ENCODE measurements around the gene GABPA. TPM values are rescaled to one million over a fixed set of nuclear protein-coding genes. Genes with fewer than 3 reads are reported as not detected.
"Not testable (repeated sequence)": the region's sequence is repeated elsewhere in the genome, so short reads cannot be mapped to it uniquely, and the experiment has no call there.

Gene GABPA
- total RNA-seq, result 10 to 100 TPM; 11.3 to 24.8 (median 21.7) TPM

DNA sequence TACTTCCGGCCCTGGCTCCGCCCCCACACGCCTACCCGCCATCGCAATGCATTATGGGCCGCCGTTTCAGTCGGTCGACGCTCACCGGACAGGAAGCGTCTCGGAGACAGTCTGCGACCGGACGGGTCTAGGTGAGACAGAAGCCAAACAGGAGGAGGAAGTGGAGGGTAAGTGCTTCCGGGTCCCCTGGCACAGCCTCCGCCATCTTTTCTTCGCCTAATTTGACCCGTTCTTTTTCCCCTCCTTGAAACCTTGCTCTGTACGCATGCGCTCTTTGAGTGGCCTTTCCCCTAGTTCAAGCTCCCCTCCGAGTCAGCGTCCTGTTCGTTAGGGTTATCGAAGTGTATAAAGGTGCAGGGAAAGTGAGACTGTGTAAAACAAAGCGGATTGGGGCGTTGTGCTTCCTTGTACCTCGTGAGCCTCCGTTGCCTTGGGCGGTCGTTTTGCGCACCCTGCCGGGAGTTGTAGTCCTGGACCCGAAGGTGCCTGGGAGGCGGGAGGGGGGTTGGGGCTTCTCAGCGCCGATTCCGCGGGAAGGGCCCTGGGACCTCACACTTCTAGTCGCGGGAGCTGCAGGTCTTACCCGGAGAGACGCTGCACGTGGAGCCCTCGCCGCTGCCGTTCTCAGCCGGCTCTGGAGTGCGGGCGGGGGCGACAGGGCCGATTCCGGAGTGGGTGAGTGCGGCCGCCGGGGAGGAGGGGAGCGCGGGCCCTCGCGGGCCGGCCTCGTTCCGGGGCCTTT, at the start of gene GABPA, which contains the start of gene ATP5PF:
GABPA (plus strand) TSS at position 69 of the 742 bp plus-strand sequence. CDS start 6,627 bp downstream, outside the sequence.
ATP5PF (minus strand) TSS at position 1 of the 742 bp plus-strand sequence. CDS start 5,110 bp downstream, outside the sequence.
- TF ChIP-seq POLR2A (IDR thresholded peaks at IDR 0.05), result peak; percentile 16 to 44
- TF ChIP-seq, protein P1, sequence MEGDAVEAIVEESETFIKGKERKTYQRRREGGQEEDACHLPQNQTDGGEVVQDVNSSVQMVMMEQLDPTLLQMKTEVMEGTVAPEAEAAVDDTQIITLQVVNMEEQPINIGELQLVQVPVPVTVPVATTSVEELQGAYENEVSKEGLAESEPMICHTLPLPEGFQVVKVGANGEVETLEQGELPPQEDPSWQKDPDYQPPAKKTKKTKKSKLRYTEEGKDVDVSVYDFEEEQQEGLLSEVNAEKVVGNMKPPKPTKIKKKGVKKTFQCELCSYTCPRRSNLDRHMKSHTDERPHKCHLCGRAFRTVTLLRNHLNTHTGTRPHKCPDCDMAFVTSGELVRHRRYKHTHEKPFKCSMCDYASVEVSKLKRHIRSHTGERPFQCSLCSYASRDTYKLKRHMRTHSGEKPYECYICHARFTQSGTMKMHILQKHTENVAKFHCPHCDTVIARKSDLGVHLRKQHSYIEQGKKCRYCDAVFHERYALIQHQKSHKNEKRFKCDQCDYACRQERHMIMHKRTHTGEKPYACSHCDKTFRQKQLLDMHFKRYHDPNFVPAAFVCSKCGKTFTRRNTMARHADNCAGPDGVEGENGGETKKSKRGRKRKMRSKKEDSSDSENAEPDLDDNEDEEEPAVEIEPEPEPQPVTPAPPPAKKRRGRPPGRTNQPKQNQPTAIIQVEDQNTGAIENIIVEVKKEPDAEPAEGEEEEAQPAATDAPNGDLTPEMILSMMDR (IDR thresholded peaks at IDR 0.05), result peak in 2 of 6 experiments; percentile 20 to 37
- peak; percentile 97 to 99 (median 98) for DNase-seq
- peaks cover 0 to 40% (median 3%) of the 10 kb centered on the region in 4 donors for H3K4me1 ChIP-seq
- H3K9me3 ChIP-seq, result no peaks in the 10 kb centered on the region
- H3K36me3 ChIP-seq, result peaks cover 0 to 3% (median 0%) of the 10 kb centered on the region in 3 donors
- H3K4me3 ChIP-seq, result peak within 1 kb of the TSS; percentile 88 to 97 (median 94)
- H3K27me3 ChIP-seq, result no peaks in the 10 kb centered on the region
- peak within 1 kb of the TSS; percentile 96 to 99 (median 98) for H3K27ac ChIP-seq

GRCh38 chr21:25687787-25688186, 47.0 kb upstream of the GABPA start:
- Histone ChIP-seq H3K27me3 (no peaks in the 10 kb centered on the region), H3K36me3 (no peaks in the 10 kb centered on the region), H3K4me3 (no peak overlapping the region), H3K27ac (peak overlapping the region in 1 of 4 donors; percentile 14), H3K9me3 (no peaks in the 10 kb centered on the region), H3K4me1 (no peaks in the 10 kb centered on the region)
- DNase-seq, result no peak
- no peak for TF ChIP-seq POLR2A (IDR thresholded peaks at IDR 0.05)
- TF ChIP-seq, protein P1 (IDR thresholded peaks at IDR 0.05), result no peak

DNA sequence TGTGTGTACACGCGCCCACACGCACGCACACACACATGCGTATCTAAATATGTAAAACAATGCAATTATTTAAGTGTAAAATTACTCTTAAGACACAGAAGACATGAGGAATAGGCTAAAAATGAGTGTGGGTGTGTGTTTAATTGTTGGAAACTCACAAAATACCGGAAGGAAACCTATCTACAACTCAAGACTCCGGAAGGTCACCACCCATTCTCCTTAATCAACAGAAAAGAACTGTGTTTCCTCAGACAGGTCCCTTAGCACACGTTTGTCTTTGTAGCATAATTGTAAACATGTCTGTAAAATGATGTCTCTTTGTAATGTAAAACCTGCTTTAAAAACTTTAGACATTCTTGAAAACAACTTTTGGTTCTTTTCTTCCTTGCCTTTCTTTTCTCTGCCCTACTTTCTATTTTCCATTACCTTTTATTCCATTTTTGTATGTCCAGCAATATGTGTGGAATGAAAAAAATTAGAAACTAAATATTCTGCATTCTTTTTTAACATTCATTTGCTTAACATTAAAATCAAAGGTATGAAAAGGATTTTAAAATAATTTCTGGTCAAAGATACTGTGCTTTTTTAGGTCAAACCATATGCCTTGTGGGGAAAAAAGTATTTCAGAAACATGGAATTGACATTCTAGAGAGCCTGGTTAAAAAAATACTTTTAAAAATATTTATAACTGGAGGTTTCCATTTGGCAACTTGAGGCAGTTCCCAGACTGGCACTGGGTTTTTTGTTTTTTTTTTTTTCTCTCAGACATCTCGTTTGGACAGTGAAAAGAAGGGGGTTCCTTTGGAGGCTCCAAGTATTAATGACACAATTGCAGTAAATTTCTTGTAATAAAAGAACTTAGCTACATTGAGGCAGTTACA, 46.3 kb upstream of the GABPA start:
- H3K4me3 ChIP-seq, result no peak overlapping the region
- no peak overlapping the region for H3K27ac ChIP-seq
- no peaks in the 10 kb centered on the region for H3K9me3 ChIP-seq

GRCh38 chr21:25689226-25689625, 45.5 kb upstream of the GABPA start:
- no peaks in the 10 kb centered on the region for H3K9me3 ChIP-seq
- H3K27me3 ChIP-seq, result no peaks in the 10 kb centered on the region
- no peak overlapping the region for H3K4me3 ChIP-seq
- H3K27ac ChIP-seq, result no peak overlapping the region
- H3K36me3 ChIP-seq, result no peaks in the 10 kb centered on the region
- DNase-seq, result no peak
- TF ChIP-seq, protein P1 (IDR thresholded peaks at IDR 0.05), result no peak
- no peak for TF ChIP-seq POLR2A (IDR thresholded peaks at IDR 0.05)
- H3K4me1 ChIP-seq, result no peaks in the 10 kb centered on the region

More for the DNA sequence above, 46.3 kb upstream of the GABPA start:
- H3K27me3 ChIP-seq, result no peaks in the 10 kb centered on the region
- DNase-seq, result no peak
- TF ChIP-seq, protein P1 (IDR thresholded peaks at IDR 0.05), result no peak
- TF ChIP-seq POLR2A (IDR thresholded peaks at IDR 0.05), result no peak
- H3K36me3 ChIP-seq, result no peaks in the 10 kb centered on the region
- H3K4me1 ChIP-seq, result no peaks in the 10 kb centered on the region

DNA sequence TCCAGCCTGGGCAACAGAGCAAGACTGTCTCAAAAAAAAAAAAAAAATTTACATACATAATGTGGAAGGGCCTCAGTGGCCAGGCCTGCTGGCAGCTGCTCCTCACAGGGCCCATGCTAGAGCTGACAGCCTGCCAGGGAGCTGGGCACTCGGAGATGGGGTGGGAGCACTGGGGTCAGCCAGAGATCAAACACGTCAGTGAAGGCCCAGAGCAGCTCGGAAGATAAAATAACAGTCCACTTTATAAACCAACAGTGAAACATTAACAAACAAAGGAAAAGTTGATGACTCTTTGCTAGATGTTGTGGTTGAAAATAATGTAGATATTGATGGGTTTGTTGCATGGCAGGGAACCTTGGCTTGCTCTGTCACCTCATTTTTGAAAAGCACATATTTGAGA, 42.8 kb upstream of the GABPA start:
- Histone ChIP-seq H3K36me3 (no peaks in the 10 kb centered on the region), H3K27me3 (no peaks in the 10 kb centered on the region), H3K9me3 (no peaks in the 10 kb centered on the region), H3K4me3 (no peak overlapping the region), H3K4me1 (no peaks in the 10 kb centered on the region), H3K27ac (no peak overlapping the region)
- no peak for DNase-seq
- TF ChIP-seq, protein P1 (IDR thresholded peaks at IDR 0.05), result no peak
- no peak for TF ChIP-seq POLR2A (IDR thresholded peaks at IDR 0.05)

- H3K36me3 ChIP-seq, H3K27me3 ChIP-seq, H3K4me1 ChIP-seq, H3K4me3 ChIP-seq, DNase-seq, H3K9me3 ChIP-seq, H3K27ac ChIP-seq: not testable (repeated sequence)
These were observed 39.3 kb upstream of the GABPA start for GRCh38 chr21:25695461-25695860.
